Adipose tissue (tissue), 3 donors: ENCODE results near the gene AGO1. TPM values are rescaled to one million over a fixed set of nuclear protein-coding genes. Genes with fewer than 3 reads are reported as not detected.

Experiments used
- H3K27ac ChIP-seq: one replicate; pipeline ENCODE4 v1.5.1; 2013; ENCODE audit warnings: low read depth, low read length
- WGBS, 3 donors: extraction: QIAGEN DNeasy Blood & Tissue Kit; methylation state at CpG; one replicate each; pipeline ENCODE4 v1.1.7; 2013; 5-methylcytosine and 5-hydroxymethylcytosine counted together
- polyA plus RNA-seq, 3 donors: library from polyadenylated mRNA; stranded (reverse); fragments of 200-250 nt; gene quantifications; one replicate each; pipeline ENCODE4 v1.2.3, GENCODE V29; 2013
- donor health status: healthy with polysubstance abuse.
- donor health status: Bipolar disorder and iron deficiency.
- donor health status: healthy.

Gene AGO1
- polyA plus RNA-seq, 3 donors, result 3.0 to 4.7 (median 4.1) TPM

DNA sequence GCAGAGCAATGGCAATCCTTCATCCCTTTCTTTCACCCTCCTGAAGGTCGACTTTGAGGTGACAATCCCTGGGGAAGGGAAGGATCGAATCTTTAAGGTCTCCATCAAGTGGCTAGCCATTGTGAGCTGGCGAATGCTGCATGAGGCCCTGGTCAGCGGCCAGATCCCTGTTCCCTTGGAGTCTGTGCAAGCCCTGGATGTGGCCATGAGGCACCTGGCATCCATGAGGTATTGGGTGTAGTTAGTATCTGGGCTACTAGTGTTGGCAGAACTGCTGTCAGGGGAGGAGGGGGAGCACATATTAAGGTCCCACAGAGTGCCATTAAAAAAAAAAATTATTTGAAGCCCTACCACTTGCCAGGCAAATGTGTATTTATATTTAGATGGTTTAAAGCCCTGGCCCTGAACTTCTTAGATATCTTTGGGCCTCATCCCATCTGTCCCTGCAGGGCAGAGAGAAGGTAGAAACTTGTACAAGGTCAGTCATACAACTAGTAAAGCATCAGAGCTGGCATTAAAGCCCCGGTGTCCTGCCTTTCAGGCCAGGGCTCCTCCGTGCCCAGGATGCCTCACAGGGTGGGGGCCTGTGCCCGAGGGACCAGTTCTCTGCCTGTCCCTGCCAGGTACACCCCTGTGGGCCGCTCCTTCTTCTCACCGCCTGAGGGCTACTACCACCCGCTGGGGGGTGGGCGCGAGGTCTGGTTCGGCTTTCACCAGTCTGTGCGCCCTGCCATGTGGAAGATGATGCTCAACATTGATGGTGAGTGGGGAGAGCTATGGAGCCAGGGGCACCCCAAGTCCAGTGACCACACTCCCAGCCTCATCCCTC, 10.3 kb downstream of the AGO1 start:
- WGBS, 3 donors, result 94 to 98% (median 96%) methylated on average over 14 of the region's 14 CpGs
- H3K27ac ChIP-seq, result no peak overlapping the region

DNA sequence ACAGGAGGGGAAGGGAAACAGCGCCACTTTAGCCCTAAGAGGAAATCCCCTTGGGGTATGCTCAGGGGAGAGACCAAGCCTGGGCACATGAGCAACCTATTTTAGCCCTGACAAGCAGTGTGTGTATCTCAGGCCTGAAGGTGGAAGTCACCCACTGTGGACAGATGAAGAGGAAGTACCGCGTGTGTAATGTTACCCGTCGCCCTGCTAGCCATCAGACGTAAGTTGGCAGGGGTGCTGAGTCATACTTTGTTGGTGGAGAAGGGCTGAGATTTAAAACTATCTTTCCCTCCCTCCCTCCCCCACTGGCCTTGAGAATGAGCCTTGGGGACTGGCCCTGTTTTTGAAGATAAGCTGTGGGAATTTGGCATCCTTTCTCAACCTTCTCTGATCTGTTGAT, 11.2 kb downstream of the AGO1 start:
- WGBS, 3 donors, result 51 to 61% (median 55%) methylated on average over 6 of the region's 6 CpGs

DNA sequence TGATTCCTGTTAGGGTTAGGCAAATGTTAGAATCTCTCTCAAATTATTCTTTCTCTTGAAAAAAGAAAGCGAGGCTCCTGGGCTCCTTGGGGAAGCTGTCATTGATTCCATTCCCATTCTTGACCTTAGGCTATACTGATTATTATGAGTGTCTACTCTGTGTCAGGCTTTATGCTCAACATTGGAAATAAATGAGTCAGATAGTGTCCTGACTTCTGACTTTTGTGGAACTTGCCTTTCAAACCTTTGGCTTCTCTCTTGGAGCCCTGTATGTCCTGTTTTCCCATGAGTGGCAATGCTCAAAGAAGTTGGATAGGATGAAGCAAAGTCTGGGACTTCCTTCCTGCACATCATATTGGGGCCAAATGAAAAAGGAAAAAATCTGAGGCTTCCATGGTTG, 11.6 kb downstream of the AGO1 start:
- 96 to 97% (median 96%) methylated on average over 1 of the region's 1 CpG for WGBS, 3 donors
- no peak overlapping the region for H3K27ac ChIP-seq

More for the DNA sequence above, 11.2 kb downstream of the AGO1 start:
- H3K27ac ChIP-seq, result no peak overlapping the region

DNA sequence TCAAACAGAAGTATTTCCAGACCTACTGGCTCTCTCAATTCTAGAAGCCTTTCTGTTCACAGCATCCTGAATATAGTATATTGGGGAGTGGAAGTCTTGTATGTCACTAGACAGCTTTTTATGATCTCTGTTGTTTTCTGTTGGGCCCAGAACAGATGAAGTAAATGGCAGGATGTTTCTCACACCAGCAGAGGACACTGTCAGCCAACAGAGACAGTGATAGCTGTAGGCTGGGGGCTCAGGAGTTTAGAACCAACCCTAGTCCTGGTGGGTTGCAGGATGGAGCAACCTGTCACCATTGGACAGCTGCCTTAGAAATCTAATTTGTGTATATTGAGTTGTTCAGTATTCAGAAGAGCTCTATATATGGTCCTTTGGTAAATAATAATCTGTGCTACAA, 16.9 kb downstream of the AGO1 start:
- H3K27ac ChIP-seq, result no peak overlapping the region

DNA sequence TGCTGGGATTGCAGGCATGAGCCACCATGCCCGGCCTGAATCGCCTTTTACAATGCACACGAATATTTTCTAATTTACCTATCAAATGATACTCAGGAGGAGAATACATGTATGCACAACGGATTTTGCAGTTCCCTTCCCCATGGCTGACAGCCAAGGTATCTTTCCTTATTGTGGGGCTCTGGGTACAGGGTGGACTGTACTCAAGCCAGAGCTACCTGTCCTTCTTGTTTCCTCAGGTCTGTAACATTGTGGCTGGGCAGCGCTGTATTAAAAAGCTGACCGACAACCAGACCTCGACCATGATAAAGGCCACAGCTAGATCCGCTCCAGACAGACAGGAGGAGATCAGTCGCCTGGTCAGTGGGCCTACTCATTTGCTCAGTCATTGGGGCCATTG, 18.2 kb downstream of the AGO1 start:
- WGBS, 3 donors, result 95 to 97% (median 96%) methylated on average over 9 of the region's 9 CpGs
- no peak overlapping the region for H3K27ac ChIP-seq

DNA sequence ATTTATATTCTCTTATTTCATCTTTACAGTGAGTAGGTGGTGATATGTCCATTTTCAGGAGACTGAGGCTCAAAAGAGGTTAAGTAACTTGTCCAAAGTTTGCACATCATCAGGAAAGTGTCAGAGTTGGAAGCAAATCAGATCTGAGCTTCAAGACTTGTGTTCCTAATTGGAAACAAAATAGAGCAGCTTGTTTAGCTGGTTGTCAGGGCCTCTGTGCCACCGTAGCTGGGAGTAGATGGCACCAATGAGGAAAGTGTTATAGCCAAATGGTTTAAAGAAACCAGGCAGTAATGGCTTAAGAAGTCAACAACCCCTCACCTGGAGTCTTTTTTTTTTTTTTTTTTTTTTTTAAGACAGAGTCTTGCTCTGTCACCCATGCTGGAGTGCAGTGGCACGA, 19.7 kb downstream of the AGO1 start:
- H3K27ac ChIP-seq, result no peak overlapping the region

DNA sequence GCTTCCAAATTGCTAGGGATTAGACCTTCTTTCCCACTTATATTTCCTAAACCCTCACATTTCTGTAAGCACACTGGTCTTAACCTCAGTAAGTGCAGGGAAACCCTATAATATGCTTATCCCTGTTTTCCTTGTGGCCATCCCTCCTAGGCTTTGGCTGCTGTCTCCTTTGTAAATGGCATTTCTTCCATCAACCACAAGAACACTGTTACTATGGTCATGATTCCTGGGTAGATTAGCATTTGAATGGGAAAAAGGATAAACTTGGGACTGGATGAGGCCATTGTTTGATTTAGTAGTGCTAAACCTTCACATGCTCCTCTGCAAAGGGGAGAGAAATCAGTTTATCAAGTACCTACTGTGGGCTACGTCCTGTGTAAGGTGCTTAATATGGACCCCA, 31.7 kb downstream of the AGO1 start:
- H3K27ac ChIP-seq, result no peak overlapping the region
- WGBS, 3 donors, result 90 to 100% (median 92%) methylated on average over 1 of the region's 1 CpG

More for the DNA sequence above, 19.7 kb downstream of the AGO1 start:
- WGBS, 3 donors, result 88 to 99% (median 98%) methylated on average over 2 of the region's 2 CpGs

DNA sequence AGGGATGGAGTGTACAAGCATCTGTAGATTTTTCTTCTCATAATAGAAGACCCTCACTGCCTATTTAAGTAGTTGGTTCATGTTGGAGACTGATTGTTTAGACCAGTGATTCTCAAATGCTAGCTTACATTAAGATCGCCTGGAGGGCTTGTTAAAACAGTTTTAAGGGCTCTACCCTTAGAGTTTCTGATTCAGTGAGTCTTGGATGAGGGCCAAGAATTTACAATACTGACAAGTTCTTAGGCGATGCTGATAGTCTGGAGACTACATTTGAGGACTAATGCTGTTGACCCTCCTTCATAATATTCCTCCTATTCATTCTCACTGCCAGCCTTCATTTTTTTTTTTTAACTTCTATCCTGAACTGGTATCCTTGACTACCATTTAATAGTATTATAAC, 32.7 kb downstream of the AGO1 start:
- WGBS, 3 donors, result 68 to 84% (median 81%) methylated on average over 2 of the region's 2 CpGs

DNA sequence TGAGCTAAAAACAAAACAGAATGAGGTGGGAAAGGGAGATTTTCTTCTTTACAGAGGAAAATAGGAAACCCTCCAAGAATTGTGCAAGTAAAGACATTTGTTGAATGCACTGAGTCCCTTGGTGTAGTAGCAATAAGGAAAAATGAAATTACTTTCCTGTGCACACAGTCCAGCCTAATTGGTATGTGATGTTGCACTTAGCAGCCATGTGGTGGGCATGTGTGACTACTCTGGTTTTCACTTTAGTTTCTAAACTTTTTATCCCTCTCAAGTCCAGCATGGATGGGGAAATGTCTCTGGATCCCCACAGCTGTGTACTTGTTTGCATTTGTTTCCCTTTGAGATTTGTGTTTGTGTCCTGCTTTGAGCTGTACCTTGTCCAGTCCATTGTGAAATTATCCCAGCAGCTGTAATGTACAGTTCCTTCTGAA, 40.8 kb downstream of the AGO1 start:
- H3K27ac ChIP-seq, result no peak overlapping the region

More for the DNA sequence above, 32.7 kb downstream of the AGO1 start:
- H3K27ac ChIP-seq, result no peak overlapping the region

DNA sequence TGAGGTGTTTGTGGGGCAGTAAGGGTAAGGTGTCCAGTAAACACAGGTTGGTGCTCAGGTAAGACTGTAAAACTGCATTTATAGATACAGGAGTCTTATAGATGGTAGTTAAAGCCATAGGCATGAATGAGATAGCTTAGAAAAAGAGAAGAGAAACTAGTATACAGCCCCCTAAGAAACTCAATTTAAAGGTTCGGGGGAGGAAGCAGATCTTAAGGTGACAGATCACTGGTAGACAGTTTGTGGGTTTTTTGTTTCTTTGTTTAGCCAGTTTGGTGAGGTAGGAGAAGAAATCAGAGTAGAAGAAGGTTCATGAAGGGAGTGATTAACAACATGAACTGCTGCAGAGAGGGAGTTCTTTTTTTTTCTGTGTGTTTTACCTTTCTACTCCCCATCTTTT, 41.8 kb downstream of the AGO1 start:
- no peak overlapping the region for H3K27ac ChIP-seq
- WGBS, 3 donors, result 84 to 96% (median 85%) methylated on average over 1 of the region's 1 CpG

DNA sequence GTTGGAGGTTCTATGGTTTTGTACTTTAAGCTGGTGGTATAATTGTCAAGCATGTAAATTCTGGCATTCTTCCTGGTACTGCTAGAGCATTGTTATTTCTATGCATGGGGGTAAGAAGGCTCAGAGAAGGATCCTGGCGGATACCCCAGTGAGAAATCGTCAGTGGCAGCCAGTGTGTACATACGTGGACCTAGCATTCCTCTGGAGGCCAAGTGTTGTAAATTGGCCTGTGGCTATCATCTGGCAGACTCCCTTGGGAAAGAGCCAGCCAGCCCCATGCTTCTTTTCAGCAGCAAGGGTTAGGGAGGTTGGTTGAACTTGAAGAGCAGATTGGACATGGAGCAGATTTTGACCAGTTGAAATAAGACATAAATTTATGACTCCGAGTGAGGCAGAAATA, 42.7 kb downstream of the AGO1 start:
- no peak overlapping the region for H3K27ac ChIP-seq
- WGBS, 3 donors, result 42 to 69% (median 61%) methylated on average over 4 of the region's 4 CpGs

DNA sequence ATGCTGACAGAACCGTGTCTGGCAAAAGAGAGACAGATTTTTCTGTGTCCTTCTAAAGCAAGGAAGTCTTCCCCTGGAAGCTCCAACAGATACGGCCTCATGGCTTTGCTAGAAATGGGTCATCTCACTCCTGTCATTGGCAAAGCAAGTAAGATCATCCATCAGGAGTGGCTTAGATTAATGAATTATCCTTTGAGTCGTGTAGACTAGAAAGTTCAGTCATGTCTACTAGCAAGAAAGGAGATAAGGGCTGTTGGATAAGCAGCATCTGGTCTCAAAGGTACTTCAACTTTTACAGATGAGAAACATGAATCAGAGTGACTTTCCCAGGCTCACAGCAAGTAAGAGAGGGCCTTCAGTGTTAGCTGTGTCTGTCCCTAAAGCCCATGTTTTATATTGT, 44.5 kb downstream of the AGO1 start:
- WGBS, 3 donors, result 57 to 62% (median 61%) methylated on average over 3 of the region's 3 CpGs
- no peak overlapping the region for H3K27ac ChIP-seq

DNA sequence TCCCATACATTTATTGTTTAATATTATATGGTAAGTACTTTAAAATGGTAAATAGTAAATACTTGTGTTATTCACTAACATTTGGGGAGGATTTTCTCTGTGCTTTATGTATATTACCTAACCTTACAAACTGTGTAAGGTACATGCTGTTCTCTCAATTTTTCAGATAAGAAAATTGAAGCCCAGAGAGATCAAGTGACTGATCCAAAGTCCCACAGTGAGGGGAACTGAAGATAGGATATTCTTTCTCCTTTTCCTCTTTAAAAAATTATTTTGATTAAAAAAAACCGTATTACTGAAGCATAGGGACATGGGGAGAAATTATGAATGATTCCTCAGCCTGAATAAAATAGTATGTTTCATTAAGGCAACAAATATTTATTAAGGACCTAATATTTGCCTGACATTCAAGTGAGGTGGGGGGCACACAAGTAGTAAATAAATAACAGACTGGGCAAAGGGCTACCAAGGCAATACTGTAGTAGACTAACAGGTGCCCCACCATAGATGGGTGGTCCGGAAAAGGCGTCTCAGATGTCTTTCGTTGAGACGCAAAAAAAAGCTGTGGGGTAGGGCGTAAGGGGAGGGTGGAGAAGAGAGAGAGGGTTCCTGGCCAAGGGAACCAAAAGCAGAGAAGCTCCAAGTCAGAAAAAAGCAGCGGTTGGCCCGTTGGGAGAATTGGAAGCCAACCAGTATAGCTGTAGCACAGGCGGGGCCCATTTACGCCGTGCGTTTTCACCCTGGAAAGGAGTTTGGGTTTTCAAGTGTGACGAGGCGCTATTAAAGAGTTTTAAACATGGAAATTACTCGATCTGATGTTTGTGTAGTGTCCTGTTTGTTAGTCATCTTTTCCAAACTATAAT, 47.0 kb downstream of the AGO1 start:
- H3K27ac ChIP-seq, result peak overlapping the region; percentile 95
- 1% methylated on average over 15 of the region's 15 CpGs for WGBS, 3 donors

DNA sequence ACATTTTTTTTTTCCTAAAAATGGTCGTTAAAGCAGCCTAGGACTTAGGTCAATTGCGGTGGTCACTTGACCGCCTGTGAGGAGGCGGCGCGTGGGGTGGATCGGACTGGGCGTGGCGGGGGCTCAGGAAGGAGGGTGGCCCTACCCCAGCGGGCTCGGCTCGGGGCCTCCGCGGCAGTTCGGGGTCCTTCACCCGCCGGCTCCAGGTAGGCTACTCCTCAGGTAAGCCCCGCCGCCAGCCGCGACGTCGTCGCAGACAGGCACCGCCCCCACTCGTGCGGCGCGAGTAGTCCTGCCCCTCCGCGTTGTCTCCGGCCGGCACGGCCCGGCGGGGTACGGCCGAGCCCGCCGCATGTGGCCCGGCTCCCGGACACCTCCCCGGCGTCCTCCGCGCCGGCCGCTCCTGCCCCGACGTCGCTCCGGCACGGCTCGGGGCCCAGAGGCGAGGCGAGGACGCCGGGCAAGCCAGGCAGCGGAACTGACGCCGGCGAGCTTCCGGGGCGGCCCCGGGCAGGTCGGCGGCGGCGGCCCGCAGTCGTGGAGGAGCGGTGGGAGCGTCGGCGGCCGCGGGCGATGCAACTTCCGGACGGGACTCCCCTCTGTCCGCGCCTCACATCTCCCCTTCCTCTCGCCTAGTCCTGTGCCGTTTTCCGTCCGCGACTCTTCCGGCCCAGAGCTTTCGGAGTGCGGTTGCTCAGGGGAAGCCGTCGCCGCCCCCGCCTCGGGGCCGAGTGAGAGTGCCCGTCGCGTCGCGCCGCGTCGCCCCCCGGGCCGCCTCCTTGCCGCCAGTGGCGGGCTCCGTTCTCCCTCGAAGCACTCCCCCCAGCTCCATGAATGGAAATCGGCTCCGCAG, 47.8 kb downstream of the AGO1 start, which contains the start of gene AGO3:
TSS of gene AGO3 (plus strand) at position 513 of the 853 bp plus-strand sequence. CDS start at position 835, 322 bp downstream.
- 0 to 1% (median 0%) methylated on average over 100 to 112 of the region's 112 CpGs for WGBS, 3 donors
- peak within 1 kb of the TSS; percentile 95 for H3K27ac ChIP-seq

DNA sequence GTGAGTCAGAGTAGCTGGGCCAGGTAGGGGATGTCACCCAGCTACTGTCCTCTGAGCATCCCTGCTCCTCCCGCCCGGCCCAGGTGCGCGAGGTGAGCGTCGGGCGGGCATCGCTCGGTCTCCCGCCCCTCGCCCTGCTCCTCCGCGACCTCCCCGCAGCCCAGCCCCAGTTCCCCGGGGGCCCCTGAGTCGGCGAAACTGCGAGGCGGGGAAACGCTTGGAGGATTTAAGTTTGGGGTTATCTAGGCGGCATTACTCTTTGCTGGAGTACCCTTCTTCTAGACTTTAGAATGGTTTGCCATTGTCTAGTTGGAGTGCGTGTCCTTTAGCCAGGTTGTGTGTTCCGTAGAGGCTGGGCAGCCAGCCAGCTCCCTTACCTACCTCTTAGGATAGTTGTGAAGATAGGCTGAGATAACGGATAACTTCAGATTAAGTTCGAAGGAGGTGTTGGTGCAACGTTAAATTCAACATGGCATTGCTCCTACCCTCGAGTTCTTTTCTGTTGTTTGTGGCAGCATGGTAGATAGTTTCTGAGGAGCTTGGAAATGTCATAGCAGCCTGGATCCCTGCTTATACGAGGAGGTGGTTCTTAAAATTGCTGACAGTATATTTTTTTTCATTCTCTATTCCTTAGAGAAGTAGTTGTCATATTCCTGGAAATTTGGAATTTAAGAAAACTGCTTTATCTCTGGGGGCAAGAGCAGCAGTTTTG, 48.6 kb downstream of the AGO1 start:
- H3K27ac ChIP-seq, result peak overlapping the region; percentile 95
- 0 to 1% (median 0%) methylated on average over 22 to 28 of the region's 28 CpGs for WGBS, 3 donors

DNA sequence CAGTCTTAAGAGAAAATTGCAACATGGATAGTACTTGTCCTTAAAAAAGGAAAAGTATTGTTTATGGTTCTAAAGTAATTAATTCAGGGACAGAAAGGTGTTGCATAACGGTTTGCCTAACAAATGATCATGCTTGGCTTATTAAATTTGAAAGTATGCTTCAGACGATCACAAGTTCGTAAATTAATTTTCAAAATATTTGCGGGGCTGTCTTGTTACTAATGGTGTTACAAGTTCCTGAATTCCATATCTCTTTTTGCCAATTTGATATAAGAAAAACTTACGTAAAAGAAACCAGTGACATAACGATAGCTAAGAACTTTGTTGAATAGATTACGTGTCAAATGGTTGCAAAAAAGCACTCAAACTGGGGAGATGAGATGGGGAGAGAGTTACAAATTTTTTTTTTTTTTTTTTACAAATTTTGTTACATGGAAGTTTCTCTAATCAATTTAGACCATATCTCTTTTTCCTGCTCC, 49.2 kb downstream of the AGO1 start:
- WGBS, 3 donors, result 30 to 36% (median 33%) methylated on average over 7 of the region's 7 CpGs
- no peak overlapping the region for H3K27ac ChIP-seq

DNA sequence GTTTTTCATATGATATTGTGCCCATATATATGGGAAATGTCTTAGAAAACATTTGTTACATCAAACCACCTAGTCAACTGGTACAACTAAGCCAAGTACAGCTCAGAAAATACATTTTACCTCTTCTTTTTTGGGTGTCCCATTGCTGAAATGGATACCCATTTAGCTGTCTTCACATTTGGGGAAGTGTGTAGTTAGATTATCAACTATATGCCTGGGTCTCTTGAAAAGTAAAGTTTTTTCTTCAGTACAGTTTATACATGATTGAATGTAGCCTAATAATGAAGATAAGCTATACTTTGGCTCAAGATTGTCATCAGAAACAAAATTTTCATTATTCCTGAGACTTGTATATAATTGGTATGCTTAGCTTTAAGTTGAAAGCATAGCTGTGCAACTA, 49.9 kb downstream of the AGO1 start:
- no peak overlapping the region for H3K27ac ChIP-seq
